Activated CD4-positive, alpha-beta T cell treated with anti-CD3 and anti-CD28 coated beads, Interleukin-2, Interleukin-6, amounts not matched to agents 100 ng/mL and 50 ng/mL, durations not matched to agents 16 hours and 8 hours (primary cell): ENCODE measurements around the gene NCKIPSD.

Source experiments
- DNase-seq: peaks from one replicate; pipeline ENCODE4 v3.0.0-alpha.2; 2020

The NCKIPSD gene

DNA sequence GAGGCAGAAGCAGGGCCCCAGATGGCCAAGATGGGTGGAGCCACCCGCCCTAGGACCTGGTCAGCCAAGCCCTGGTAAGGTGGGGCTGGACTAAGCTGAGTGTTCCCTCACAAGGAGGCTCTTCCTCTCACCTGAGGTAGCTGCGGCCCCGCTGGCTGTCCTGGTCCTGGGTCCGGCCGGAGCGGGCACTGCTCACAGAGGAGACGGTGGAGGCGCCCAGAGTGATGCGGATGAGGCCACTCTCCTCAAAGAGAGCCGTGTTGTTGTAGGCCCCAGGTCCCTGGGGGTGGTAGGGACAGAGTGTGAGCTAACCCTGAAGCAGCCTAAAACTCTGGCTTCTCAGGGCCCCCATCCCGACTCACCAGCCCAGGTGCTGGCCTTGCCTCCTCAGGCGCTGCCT is 43.1 kb downstream of the NCKIPSD start:
- no peak for DNase-seq

DNA sequence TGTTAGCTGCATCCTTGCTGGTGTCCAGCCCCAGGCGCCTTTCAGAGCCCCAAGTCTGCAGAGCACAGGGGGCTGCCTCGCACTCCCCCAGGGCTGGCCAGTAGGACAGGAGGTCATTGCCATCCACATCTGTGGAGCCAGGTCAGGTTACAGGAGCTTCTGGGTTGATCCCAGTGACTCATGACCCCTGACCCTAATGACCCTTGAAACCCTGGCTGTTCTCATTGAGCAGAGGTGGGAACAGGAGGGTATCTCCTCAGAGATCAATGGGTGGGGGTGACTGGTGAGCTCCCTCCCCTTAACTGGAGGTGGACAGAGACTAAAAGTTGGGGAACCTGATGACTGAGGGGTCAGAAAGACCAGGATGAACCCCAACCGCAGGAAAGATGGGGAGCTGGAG is 44.3 kb downstream of the NCKIPSD start:
- DNase-seq: no peak

DNA sequence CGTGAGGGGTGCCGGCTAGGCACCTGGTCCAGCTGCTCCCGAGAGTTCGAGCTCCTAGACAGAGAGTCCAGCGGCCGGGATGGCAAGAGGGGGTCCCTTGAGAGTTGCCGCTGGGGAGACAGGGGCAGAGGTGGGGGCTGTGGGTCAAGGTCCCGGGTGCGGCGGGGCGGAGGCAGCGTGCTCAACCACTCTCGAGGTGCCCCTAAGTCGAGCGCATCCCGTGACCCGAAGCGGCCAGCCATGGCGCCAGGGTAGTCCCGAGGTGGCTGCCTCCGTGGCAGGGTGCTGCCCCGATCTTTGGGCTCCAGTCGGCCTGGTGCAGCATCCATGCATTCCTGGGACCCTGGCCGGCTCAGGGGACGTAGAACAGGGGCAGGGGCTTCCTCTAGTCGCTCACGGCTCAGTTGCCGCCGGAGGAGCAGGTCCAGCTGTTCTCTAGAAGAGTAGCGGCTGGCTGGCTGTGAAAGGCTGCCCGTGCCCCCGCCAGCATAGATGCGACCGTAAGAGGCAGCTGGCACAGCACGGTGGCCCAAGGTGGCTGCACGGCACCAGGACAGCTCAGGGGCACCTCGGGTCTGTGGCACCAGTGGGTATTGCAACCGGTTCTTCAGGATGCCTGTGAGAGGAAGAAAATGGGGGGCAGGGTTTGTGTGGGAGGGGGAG is 45.6 kb downstream of the NCKIPSD start:
- DNase-seq: no peak

GRCh38 chr3:48637305-48637704 is 48.4 kb downstream of the NCKIPSD start:
- DNase-seq: no peak

GRCh38 chr3:48636149-48636655 is 49.5 kb downstream of the NCKIPSD start:
- no peak for DNase-seq

DNA sequence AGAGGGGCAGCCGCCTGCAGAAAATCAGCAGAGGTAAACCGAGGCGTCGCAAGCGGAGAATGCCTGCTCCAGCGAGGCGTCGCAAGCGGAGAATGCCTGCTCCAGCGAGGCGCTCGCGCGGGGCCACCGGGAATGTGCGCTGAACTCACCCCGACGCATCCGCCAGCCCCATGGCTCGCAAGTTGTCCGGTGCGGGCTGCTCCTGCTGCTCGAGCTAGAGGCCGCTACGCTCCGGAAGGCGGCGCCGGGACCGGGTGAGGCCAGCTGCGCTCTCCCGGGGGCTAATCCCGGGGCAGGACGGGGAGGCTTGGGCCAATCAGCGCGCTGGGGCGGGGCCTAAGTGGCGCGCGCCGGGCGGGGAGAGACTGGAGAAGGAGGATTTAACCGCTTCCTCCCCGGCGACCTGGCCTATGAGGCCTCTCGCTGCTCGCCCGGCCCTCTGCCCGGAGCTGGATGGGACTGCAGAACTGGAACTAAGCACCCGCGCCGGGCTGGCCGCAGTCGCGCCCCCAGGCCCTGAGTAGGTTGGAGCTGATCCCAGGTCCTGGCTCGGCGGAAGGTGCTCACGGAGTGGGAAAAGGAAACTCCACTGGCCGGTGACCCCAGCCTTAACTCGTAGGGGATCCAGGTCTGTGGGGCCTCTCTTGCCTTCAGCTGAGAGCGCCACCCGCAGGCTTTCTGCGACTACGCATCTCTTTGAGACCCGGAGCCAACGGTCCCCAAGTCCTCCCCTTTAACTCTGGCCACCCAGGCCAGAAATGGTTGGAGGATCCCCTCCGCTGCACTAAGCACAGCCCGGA is 50.3 kb downstream of the NCKIPSD start, which contains the start of gene SLC26A6:
TSS of gene SLC26A6 (minus strand) at position 240 of the 800 bp plus-strand sequence. CDS start at position 172, 68 bp downstream.
- DNase-seq: peak; percentile 98

- DNase-seq: peak; percentile 65
These were observed 51.0 kb downstream of the NCKIPSD start for GRCh38 chr3:48634661-48635221.

- DNase-seq: no peak
These were observed 52.0 kb downstream of the NCKIPSD start for GRCh38 chr3:48633743-48634142.

DNA sequence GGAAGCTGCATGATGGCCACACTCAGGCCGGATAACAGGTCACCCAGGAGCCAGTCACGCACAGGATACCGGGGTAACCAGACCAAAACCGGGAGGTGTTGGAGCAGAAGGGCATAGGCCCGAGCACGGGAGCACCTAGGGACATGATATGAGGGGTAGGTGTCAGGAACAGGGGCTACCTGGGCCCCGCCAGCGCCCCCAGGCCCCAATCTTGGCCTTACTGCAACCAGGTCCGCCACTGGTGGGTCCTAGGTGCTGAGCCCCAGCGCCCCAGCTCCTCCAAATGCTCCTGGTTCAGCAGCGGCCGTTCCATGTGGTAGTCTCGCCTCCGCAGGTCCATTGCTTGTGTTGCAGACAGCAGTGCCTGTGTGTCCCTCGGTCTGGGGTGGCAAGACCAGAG is 52.5 kb downstream of the NCKIPSD start:
- no peak for DNase-seq

DNA sequence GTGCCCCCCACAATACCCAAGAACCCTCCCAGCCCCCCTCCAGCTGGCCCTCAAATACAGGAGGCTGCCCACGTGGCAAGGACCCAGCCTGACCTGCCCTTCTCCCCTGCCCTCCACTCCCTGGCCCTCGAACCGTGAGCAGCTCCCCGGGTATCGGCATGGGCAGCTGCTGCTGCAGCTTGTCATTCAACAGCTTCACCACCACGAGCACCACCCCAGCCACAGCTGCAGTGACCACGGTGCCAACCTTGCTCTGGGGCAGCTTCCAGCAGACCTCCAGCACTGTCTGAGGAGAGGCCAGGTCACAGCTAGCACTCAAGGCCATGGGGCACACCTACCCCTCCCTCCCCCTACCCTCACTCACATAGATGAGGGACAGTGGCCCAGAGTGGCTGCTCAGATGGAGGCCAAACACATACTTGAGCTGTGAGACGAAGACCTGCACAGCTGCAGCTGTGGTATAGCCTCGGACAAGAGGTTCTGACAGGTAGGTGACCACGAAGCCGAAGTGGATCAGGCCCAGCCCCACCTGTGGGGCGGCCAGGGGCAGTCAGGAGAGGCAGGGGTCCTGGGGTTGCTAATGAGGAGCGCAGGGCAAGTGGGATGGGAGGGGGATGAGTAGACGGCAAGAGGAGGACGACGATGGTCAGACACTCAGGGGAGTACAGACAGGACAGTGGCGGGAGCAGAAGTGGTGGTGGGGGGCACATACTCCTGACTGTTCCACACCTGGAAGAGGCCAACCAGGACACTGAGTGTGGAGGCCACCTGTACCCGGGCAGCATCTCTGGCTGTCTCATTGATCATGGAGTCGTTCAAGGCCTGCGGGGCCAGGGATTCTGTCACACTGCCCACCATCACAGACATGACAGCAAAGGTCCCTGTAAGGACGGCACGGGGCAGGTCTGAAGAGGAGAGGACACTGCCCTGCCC is 53.9 kb downstream of the NCKIPSD start:
- DNase-seq: no peak

GRCh38 chr3:48630833-48631232 is 54.9 kb downstream of the NCKIPSD start:
- DNase-seq: no peak

- no peak for DNase-seq
These were observed 55.3 kb downstream of the NCKIPSD start for GRCh38 chr3:48630407-48630806.

- DNase-seq: no peak
These were observed 55.8 kb downstream of the NCKIPSD start for GRCh38 chr3:48629894-48630293.

DNA sequence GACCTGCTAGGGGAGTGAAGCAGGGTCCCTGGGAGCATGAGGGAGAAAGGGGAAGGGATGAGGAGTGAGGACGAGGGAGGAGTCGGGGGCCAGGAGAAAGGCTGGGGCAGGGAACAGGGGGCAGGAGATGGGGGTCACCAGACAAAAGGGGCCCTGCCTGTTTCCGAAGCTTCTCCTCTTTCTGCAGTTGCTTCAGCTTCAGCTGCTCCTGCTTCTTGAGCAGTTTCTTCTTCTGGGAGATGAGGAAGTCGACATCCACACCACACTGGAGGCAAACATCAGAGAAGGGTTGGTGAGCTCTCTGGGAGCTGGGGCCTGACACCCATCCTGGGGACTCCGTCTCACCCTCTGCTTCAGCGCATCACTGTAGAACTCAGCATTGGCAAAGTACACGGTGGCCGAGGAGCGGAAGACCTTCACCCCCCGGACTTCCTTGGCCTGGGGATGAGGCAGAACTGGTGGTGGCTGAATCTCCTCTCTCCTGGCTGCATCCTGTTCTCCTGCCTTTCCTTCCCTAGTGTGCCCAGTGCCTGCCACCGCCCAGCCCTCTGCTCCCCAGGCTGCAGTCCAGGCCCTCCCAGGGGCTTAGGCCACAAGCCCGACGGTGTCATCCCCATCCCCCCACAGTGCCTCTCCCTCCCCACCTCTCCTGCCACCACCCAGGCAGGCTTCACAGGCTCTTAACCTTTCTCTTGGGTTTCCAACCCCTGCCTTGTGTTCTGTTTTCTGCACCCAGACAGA is 57.3 kb downstream of the NCKIPSD start:
- DNase-seq: no peak

DNA sequence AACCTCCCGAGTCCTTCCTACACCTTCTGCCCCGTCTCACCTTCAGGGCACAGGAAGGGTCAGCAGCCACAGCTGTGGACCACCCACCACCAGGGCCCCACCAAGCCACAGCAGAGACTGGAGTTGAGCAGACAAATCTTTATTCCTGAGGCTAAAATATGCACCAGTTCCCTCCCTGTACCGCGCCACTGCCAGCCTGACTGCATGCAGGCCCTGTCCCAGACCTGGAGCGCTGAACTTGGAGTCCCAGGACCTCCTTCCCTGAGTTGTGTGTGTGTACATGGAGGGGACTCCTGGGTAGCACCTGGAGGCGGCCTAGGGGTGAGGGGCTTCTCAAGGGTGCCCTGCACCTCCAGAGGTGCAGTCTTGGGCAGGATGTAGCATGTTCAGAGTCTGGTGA is 60.1 kb downstream of the NCKIPSD start:
- no peak for DNase-seq

- DNase-seq: no peak
These were observed 60.9 kb downstream of the NCKIPSD start for GRCh38 chr3:48624767-48625166.

GRCh38 chr3:48623851-48624547 is 61.7 kb downstream of the NCKIPSD start:
- no peak for DNase-seq
